CD4-positive, alpha-beta T cell (primary cell): Measurements from ENCODE around the gene C11orf21. TPM values are rescaled to one million over a fixed set of nuclear protein-coding genes. Genes with fewer than 3 reads are reported as not detected.

Experiments used
- ATAC-seq: fragments of 200-7000 bp; cut with Tn5 transposase; one replicate; pipeline ENCODE4 v1.10.0; 2022; ENCODE audit warnings: mild to moderate bottlenecking; ENCODE audit not compliant: poor library complexity
- CTCF ChIA-PET: fragments of 350-600 bp; sonication (Branson Sonifier 250); formaldehyde crosslinking; loops from one replicate; lab custom pipeline; 2021; ENCODE audit warnings: antibody characterized with exemption, inconsistent platforms; lab: Charles Lee
- POLR2A ChIA-PET: fragments of 350-600 bp; sonication (Branson Sonifier 250); formaldehyde crosslinking; loops from one replicate; lab custom pipeline; 2021; ENCODE audit warnings: antibody characterized with exemption, inconsistent platforms; lab: Charles Lee
- DNase-seq, 14 experiments: peaks; one replicate each; pipeline ENCODE4 v3.0.0-alpha.2; 2013 to 2020; ENCODE audit warnings: mixed read lengths in 2 of 14
- H3K27ac ChIP-seq, 2 donors: one replicate each; pipeline versions ENCODE4 v1.5.1 to v1.7.0; 2013; ENCODE audit warnings: low read length in 2 of 2, low read depth in 1 of 2, mild to moderate bottlenecking in 1 of 2
- H3K27me3 ChIP-seq, 2 experiments: 1 replicate in 1 of 2; 2 replicates in 1 of 2; pipeline versions ENCODE4 v1.6.1 to v1.7.0; 2013; ENCODE audit warnings: low read length in 2 of 2, control low read depth in 1 of 2, mild to moderate bottlenecking in 1 of 2, moderate library complexity in 1 of 2; ENCODE audit not compliant: insufficient read depth in 2 of 2, control insufficient read depth in 1 of 2
- H3K36me3 ChIP-seq: one replicate; pipeline ENCODE4 v1.6.1; 2013; ENCODE audit warnings: low read length, control low read depth; ENCODE audit not compliant: insufficient read depth
- H3K4me1 ChIP-seq: one replicate; pipeline ENCODE4 v1.6.1; 2013; ENCODE audit warnings: low read length, control low read depth; ENCODE audit not compliant: insufficient read depth
- H3K4me3 ChIP-seq: one replicate; pipeline ENCODE4 v1.5.1; 2013; ENCODE audit warnings: mild to moderate bottlenecking, low read length, moderate library complexity
- H3K9me3 ChIP-seq, 2 experiments: 1 replicate in 1 of 2; 2 replicates in 1 of 2; pipeline versions ENCODE4 v1.6.1 to v1.7.0; 2013; ENCODE audit warnings: low read length in 2 of 2, mild to moderate bottlenecking in 2 of 2, control low read depth in 1 of 2, moderate library complexity in 1 of 2; ENCODE audit not compliant: control insufficient read depth in 1 of 2, insufficient read depth in 1 of 2
- H3K27ac Mint-ChIP-seq: one replicate; pipeline ENCODE4 v1.8.0; 2020; ENCODE audit warnings: mixed read lengths
- H3K27me3 Mint-ChIP-seq: one replicate; pipeline ENCODE4 v1.8.0; 2021; ENCODE audit warnings: mixed read lengths
- H3K36me3 Mint-ChIP-seq: one replicate; pipeline ENCODE4 v1.8.0; 2021; ENCODE audit warnings: low read depth, mixed read lengths
- H3K4me1 Mint-ChIP-seq: one replicate; pipeline ENCODE4 v1.8.0; 2021; ENCODE audit warnings: low read depth, mixed read lengths
- H3K4me3 Mint-ChIP-seq: one replicate; pipeline ENCODE4 v1.8.0; 2020; ENCODE audit warnings: mild to moderate bottlenecking, mixed read lengths
- H3K9me3 Mint-ChIP-seq: one replicate; pipeline ENCODE4 v1.8.0; 2020; ENCODE audit warnings: mixed read lengths
- CTCF ChIP-seq: fragments of 200-600 bp; IDR thresholded peaks from one replicate; pipeline ENCODE4 v1.8.0; 2022; ENCODE audit warnings: antibody characterized with exemption, mild to moderate bottlenecking
- intact Hi-C, 2 experiments: fragments of 100-400 bp; cut with DNase I in 1 of 2; cut with micrococcal nuclease in 1 of 2; formaldehyde crosslinking; loops; one replicate each; pipeline versions ENCODE4 v1.15.1 to v1.9.0; 2023 to 2025; cut with DNase I, micrococcal nuclease
- total RNA-seq, 174 experiments: library from RNA in 2 of 174; stranded (reverse) in 2 of 174; gene quantifications; one replicate each; pipeline ENCODE4 v1.2.3 and lab custom pipeline; 2021 to 2026

Gene C11orf21
- total RNA-seq, 2 experiments from 2014 or later, result 71.2 to 71.7 TPM

- POLR2A ChIA-PET, result no interaction called here
- intact Hi-C loops, result loop anchor here in 1 of 2 experiments (10.0 kb wide), 1 partner anchor 984 kb away; the partner anchor contains the start of gene MRGPRE
- Mint-ChIP-seq H3K4me3 (no peak overlapping the region), H3K27me3 (peaks cover 6% of the 10 kb centered on the region), H3K4me1 (no peaks in the 10 kb centered on the region), H3K9me3 (no peaks in the 10 kb centered on the region), H3K36me3 (no peaks in the 10 kb centered on the region), H3K27ac (no peak overlapping the region)
- DNase-seq, result no peak
- CTCF ChIA-PET, result no interaction called here
- H3K27me3 ChIP-seq, result no peaks in the 10 kb centered on the region
- H3K4me1 ChIP-seq, result no peaks in the 10 kb centered on the region
- H3K27ac ChIP-seq, result no peak overlapping the region
- no peak for TF ChIP-seq CTCF
- H3K36me3 ChIP-seq, result no peaks in the 10 kb centered on the region
- no peak for ATAC-seq
- H3K9me3 ChIP-seq, result peaks cover 0 to 5% of the 10 kb centered on the region in 2 experiments
- H3K4me3 ChIP-seq, result no peak overlapping the region
Measured at GRCh38 chr11:2251138-2251537, 50.6 kb downstream of the C11orf21 start.

- no peaks in the 10 kb centered on the region for H3K36me3 Mint-ChIP-seq
- Histone ChIP-seq H3K27me3 (no peaks in the 10 kb centered on the region), H3K36me3 (no peaks in the 10 kb centered on the region), H3K27ac (no peak overlapping the region), H3K4me3 (no peak overlapping the region), H3K4me1 (no peaks in the 10 kb centered on the region), H3K9me3 (peaks cover 0 to 5% of the 10 kb centered on the region in 2 experiments)
- no peak for ATAC-seq
- no peak for DNase-seq
- H3K9me3 Mint-ChIP-seq, result no peaks in the 10 kb centered on the region
- intact Hi-C loops, result loop anchor here in 1 of 2 experiments (10.0 kb wide), 1 partner anchor 984 kb away; the partner anchor contains the start of gene MRGPRE
- CTCF ChIA-PET, result no interaction called here
- no peak overlapping the region for H3K4me3 Mint-ChIP-seq
- POLR2A ChIA-PET, result no interaction called here
- H3K27ac Mint-ChIP-seq, result no peak overlapping the region
- H3K27me3 Mint-ChIP-seq, result peaks cover 6% of the 10 kb centered on the region
- no peak for TF ChIP-seq CTCF
- H3K4me1 Mint-ChIP-seq, result no peaks in the 10 kb centered on the region
Measured at GRCh38 chr11:2250485-2250884, 51.2 kb downstream of the C11orf21 start.

- ATAC-seq, result no peak
- peak in 1 of 14 experiments; percentile 10 for DNase-seq
- no peak overlapping the region for H3K4me3 Mint-ChIP-seq
- H3K27ac Mint-ChIP-seq, result no peak overlapping the region
- H3K36me3 Mint-ChIP-seq, result no peaks in the 10 kb centered on the region
- Histone ChIP-seq H3K36me3 (no peaks in the 10 kb centered on the region), H3K4me1 (no peaks in the 10 kb centered on the region), H3K27ac (no peak overlapping the region), H3K9me3 (peaks cover 0 to 5% of the 10 kb centered on the region in 2 experiments), H3K4me3 (no peak overlapping the region), H3K27me3 (no peaks in the 10 kb centered on the region)
- peaks cover 6% of the 10 kb centered on the region for H3K27me3 Mint-ChIP-seq
- ChIA-PET POLR2A (no interaction called here), CTCF (no interaction called here)
- H3K9me3 Mint-ChIP-seq, result no peaks in the 10 kb centered on the region
- intact Hi-C loops, result loop anchor here in 1 of 2 experiments (10.0 kb wide), 1 partner anchor 985 kb away; the partner anchor contains the start of gene MRGPRE
- TF ChIP-seq CTCF, result no peak
- H3K4me1 Mint-ChIP-seq, result no peaks in the 10 kb centered on the region
Measured at GRCh38 chr11:2250041-2250440, 51.7 kb downstream of the C11orf21 start.
